Fibroblast of upper back skin (primary cell): Measurements from ENCODE around the gene RALGPS2.
"Not testable (repeated sequence)": the region's sequence is repeated elsewhere in the genome, so short reads cannot be mapped to it uniquely, and the experiment has no call there.

Experiments used
- DNase-seq: peaks from one replicate; pipeline ENCODE4 v3.0.0-alpha.2; 2013

The RALGPS2 gene

GRCh38 chr1:178725466-178726086 is 532 bp downstream of the RALGPS2 start:
- DNase-seq, result peak; percentile 12

- DNase-seq, result peak; percentile 70
Observed at GRCh38 chr1:178726087-178726517, 1.1 kb downstream of the RALGPS2 start.

GRCh38 chr1:178726545-178726944 is 1.5 kb downstream of the RALGPS2 start:
- DNase-seq, result no peak

- DNase-seq, result no peak
Observed at GRCh38 chr1:178727014-178727895, 2.2 kb downstream of the RALGPS2 start.

GRCh38 chr1:178733972-178734371 is 8.9 kb downstream of the RALGPS2 start:
- DNase-seq, result no peak

- DNase-seq, result no peak
Observed at GRCh38 chr1:178738780-178739179, 13.7 kb downstream of the RALGPS2 start.

GRCh38 chr1:178739285-178740045 is 14.4 kb downstream of the RALGPS2 start:
- no peak for DNase-seq

- DNase-seq, result no peak
Observed at GRCh38 chr1:178740491-178740890, 15.4 kb downstream of the RALGPS2 start.

- DNase-seq, result no peak
Observed at GRCh38 chr1:178740924-178741323, 15.9 kb downstream of the RALGPS2 start.

- no peak for DNase-seq
Observed at GRCh38 chr1:178743801-178744200, 18.8 kb downstream of the RALGPS2 start.

- no peak for DNase-seq
Observed at GRCh38 chr1:178745260-178745659, 20.2 kb downstream of the RALGPS2 start.

- no peak for DNase-seq
Observed at GRCh38 chr1:178746345-178746744, 21.3 kb downstream of the RALGPS2 start.

- not testable (repeated sequence) for DNase-seq
Observed at GRCh38 chr1:178747361-178747760, 22.3 kb downstream of the RALGPS2 start.

GRCh38 chr1:178749581-178750166 is 24.6 kb downstream of the RALGPS2 start:
- peak; percentile 12 for DNase-seq

GRCh38 chr1:178751046-178751445 is 26.0 kb downstream of the RALGPS2 start:
- no peak for DNase-seq

GRCh38 chr1:178752891-178753290 is 27.8 kb downstream of the RALGPS2 start:
- DNase-seq, result no peak

GRCh38 chr1:178754655-178755256 is 29.7 kb downstream of the RALGPS2 start:
- DNase-seq, result not testable (repeated sequence)

- DNase-seq, result peak; percentile 18
Observed at GRCh38 chr1:178768423-178768822, 43.4 kb downstream of the RALGPS2 start.

GRCh38 chr1:178772952-178773351 is 47.9 kb downstream of the RALGPS2 start:
- DNase-seq, result no peak

GRCh38 chr1:178774263-178774662 is 49.2 kb downstream of the RALGPS2 start:
- DNase-seq, result peak; percentile 42

- no peak for DNase-seq
Observed at GRCh38 chr1:178776553-178776952, 51.5 kb downstream of the RALGPS2 start.

GRCh38 chr1:178781533-178782330 is 56.7 kb downstream of the RALGPS2 start:
- no peak for DNase-seq
